HepG2 (cell line): ENCODE results near the gene SERPIND1. TPM values are rescaled to one million over a fixed set of nuclear protein-coding genes. Genes with fewer than 3 reads are reported as not detected.

Experiments used
- ATAC-seq: fragments of 200-7000 bp; cut with Tn5 transposase; 3 replicates; pipeline ENCODE4 v1.9.1; 2020; ENCODE audit warnings: mild to moderate bottlenecking, moderate library complexity
- BruUV-seq: library from RNA; stranded (reverse); fragments of 400-500 nt; replicated peaks from 2 replicates; lab custom pipeline; 2021; lab: Mats Ljungman, UMichigan
- CTCF ChIA-PET: fragments of 300-600 bp; formaldehyde crosslinking; extraction: SDS; loops from one replicate; lab custom pipeline; 2021; ENCODE audit warnings: low total read pairs, inconsistent platforms, low intra/inter-chr PET ratio; lab: Yijun Ruan, JAX
- POLR2A ChIA-PET: fragments of 350-600 bp; sonication (Branson Sonifier 250); formaldehyde crosslinking; loops from one replicate; lab custom pipeline; 2020; ENCODE audit warnings: antibody characterized with exemption, inconsistent platforms; lab: Yijun Ruan, JAX
- DNase-seq: peaks from one replicate; pipeline ENCODE4 v3.0.0-alpha.2; 2015; ENCODE audit warnings: low spot score
- FAIRE-seq: peaks from 3 replicates; lab custom pipeline; 2011; peaks lifted over from hg19 to GRCh38; lab: Jason Lieb, UNC
- H2AFZ ChIP-seq: one replicate; pipeline ENCODE4 v1.6.1; 2011; ENCODE audit warnings: low read length, inconsistent platforms
- H3K27ac ChIP-seq: fragments of 300-600 bp; 3 replicates; pipeline ENCODE4 v1.8.0; 2011; ENCODE audit warnings: mixed run types, mild to moderate bottlenecking, mixed read lengths, low read length, inconsistent platforms; ENCODE audit not compliant: insufficient read depth; ENCODE audit errors: extremely low read length
- H3K27me3 ChIP-seq, 2 experiments: fragments of 200-600 bp in 1 of 2; 2 replicates in 1 of 2; 3 replicates in 1 of 2; pipeline versions ENCODE4 v1.6.0 to v1.8.0; 2011; ENCODE audit warnings: low read length in 2 of 2, mild to moderate bottlenecking in 2 of 2, moderate library complexity in 2 of 2, inconsistent platforms in 1 of 2; ENCODE audit not compliant: insufficient read depth in 2 of 2, control insufficient read depth in 1 of 2
- H3K36me3 ChIP-seq, 2 experiments: fragments of 200-600 bp in 1 of 2; replicated peaks in 1 of 2; 2 replicates in 1 of 2; 3 replicates in 1 of 2; pipeline versions ENCODE4 v1.5.1 to v1.8.0; 2011; ENCODE audit warnings: low read length in 2 of 2, inconsistent platforms in 1 of 2; ENCODE audit not compliant: insufficient read depth in 2 of 2, control insufficient read depth in 1 of 2
- H3K4me1 ChIP-seq: 2 replicates; pipeline ENCODE4 v1.5.1; 2012; ENCODE audit warnings: low read length, inconsistent platforms; ENCODE audit not compliant: insufficient read depth
- H3K4me2 ChIP-seq: 2 replicates; pipeline ENCODE4 v1.6.0; 2011; ENCODE audit warnings: low read depth, low read length, inconsistent platforms
- H3K4me3 ChIP-seq, 3 experiments: fragments of 200-600 bp in 1 of 3; sonication (generic), shearing (Covaris generic) in 1 of 3; replicated peaks in 1 of 3; 2 replicates each; pipeline ENCODE4 v1.5.1; 2011 to 2016; ENCODE audit warnings: low read length in 3 of 3, inconsistent platforms in 2 of 3, low read depth in 2 of 3, mild to moderate bottlenecking in 2 of 3, control low read depth in 1 of 3, mixed read lengths in 1 of 3; ENCODE audit not compliant: insufficient read depth in 1 of 3
- H3K79me2 ChIP-seq: one replicate; pipeline ENCODE4 v1.6.1; 2011; ENCODE audit warnings: low read length, inconsistent platforms; ENCODE audit not compliant: insufficient read depth
- H3K9ac ChIP-seq: 2 replicates; pipeline ENCODE4 v1.6.0; 2011; ENCODE audit warnings: mild to moderate bottlenecking, low read depth, low read length, inconsistent platforms; ENCODE audit not compliant: insufficient read depth
- H3K9me3 ChIP-seq: 2 replicates; pipeline ENCODE4 v1.5.1; 2012; ENCODE audit warnings: mild to moderate bottlenecking, low read length
- H4K20me1 ChIP-seq: 2 replicates; pipeline ENCODE4 v1.6.0; 2011; ENCODE audit warnings: inconsistent platforms, mild to moderate bottlenecking, low read length, moderate library complexity; ENCODE audit not compliant: insufficient read depth
- ATF7 ChIP-seq, 2 experiments: fragments of 450-650 bp in 1 of 2; sonication (generic) in 1 of 2; formaldehyde crosslinking in 1 of 2; IDR thresholded peaks; 2 replicates each; pipeline versions ENCODE4 v1.4.0 to v1.6.1; 2016 to 2020; ENCODE audit warnings: antibody characterized with exemption in 1 of 2, mild to moderate bottlenecking in 1 of 2, missing genetic modification reagents in 1 of 2
- CREM ChIP-seq, 2 experiments: sonication (generic) in 1 of 2; formaldehyde crosslinking in 1 of 2; IDR thresholded peaks; 2 replicates each; pipeline versions ENCODE4 v1.4.0 to v1.6.1; 2016 to 2020; ENCODE audit warnings: antibody characterized with exemption in 1 of 2, mild to moderate bottlenecking in 1 of 2, missing genetic modification reagents in 1 of 2
- ELF1 ChIP-seq: sonication (generic); formaldehyde crosslinking; IDR thresholded peaks from 2 replicates; pipeline ENCODE4 v1.4.0; 2020; ENCODE audit warnings: missing genetic modification reagents
- FLYWCH1 ChIP-seq: sonication (generic); formaldehyde crosslinking; IDR thresholded peaks from 2 replicates; pipeline ENCODE4 v1.8.1; 2023; ENCODE audit warnings: mild to moderate bottlenecking, missing genetic modification reagents
- MED8 ChIP-seq: sonication (generic); formaldehyde crosslinking; IDR thresholded peaks from 2 replicates; pipeline ENCODE4 v1.8.1; 2023; ENCODE audit warnings: mild to moderate bottlenecking, missing genetic modification reagents; ENCODE audit not compliant: insufficient replicate concordance
- NFIB ChIP-seq: sonication (generic); formaldehyde crosslinking; IDR thresholded peaks from 2 replicates; pipeline ENCODE4 v1.9.0; 2021; ENCODE audit warnings: missing genetic modification reagents, mild to moderate bottlenecking, borderline replicate concordance
- NR3C1 ChIP-seq: sonication (generic); formaldehyde crosslinking; IDR thresholded peaks from 2 replicates; pipeline ENCODE4 v1.4.0; 2020; ENCODE audit warnings: missing genetic modification reagents
- TOPORS ChIP-seq: sonication (generic); formaldehyde crosslinking; IDR thresholded peaks from 2 replicates; pipeline ENCODE4 v1.8.0; 2023; ENCODE audit warnings: mild to moderate bottlenecking, missing genetic modification reagents
- ZMYM4 ChIP-seq: sonication (generic); formaldehyde crosslinking; IDR thresholded peaks from 2 replicates; pipeline ENCODE4 v1.8.1; 2023; ENCODE audit warnings: mild to moderate bottlenecking, missing genetic modification reagents
- ZNF20 ChIP-seq: sonication (generic); formaldehyde crosslinking; IDR thresholded peaks from 2 replicates; pipeline ENCODE4 v1.4.0; 2020; ENCODE audit warnings: mild to moderate bottlenecking, moderate library complexity, missing genetic modification reagents
- ZNF329 ChIP-seq: sonication (generic); formaldehyde crosslinking; IDR thresholded peaks from 2 replicates; pipeline ENCODE4 v1.9.0; 2021; ENCODE audit warnings: low read depth, mild to moderate bottlenecking, missing genetic modification reagents
- ZNF773 ChIP-seq: sonication (generic); formaldehyde crosslinking; IDR thresholded peaks from 2 replicates; pipeline ENCODE4 v1.4.0; 2020; ENCODE audit warnings: missing genetic modification reagents, borderline replicate concordance
- ZNF790 ChIP-seq: sonication (generic); formaldehyde crosslinking; IDR thresholded peaks from 2 replicates; pipeline ENCODE4 v1.8.0; 2022; ENCODE audit warnings: missing genetic modification reagents, mild to moderate bottlenecking, borderline replicate concordance
- ZNF883 ChIP-seq: sonication (generic); formaldehyde crosslinking; IDR thresholded peaks from 2 replicates; pipeline ENCODE4 v1.5.1; 2020; ENCODE audit warnings: mild to moderate bottlenecking, missing genetic modification reagents; ENCODE audit errors: not compliant biosample characterization
- WGBS: methylation state at CpG from one replicate; pipeline ENCODE4 v1.1.6; 2017; ENCODE audit warnings: low lambda C conversion rate; 5-methylcytosine and 5-hydroxymethylcytosine counted together
- in situ Hi-C: cut with HindIII; loops from 2 replicates; pipeline ENCODE4 v1.10.0; 2017; ENCODE audit warnings: low pct_unique_long_range_greater_than_20kb; ENCODE audit not compliant: extremely low pct_ligation_motif_present
- intact Hi-C: fragments of 100-400 bp; cut with micrococcal nuclease; formaldehyde crosslinking; loops from one replicate; pipeline ENCODE4 v1.10.0; 2022; ENCODE audit not compliant: unreplicated experiment
- polyA plus RNA-seq, 8 experiments: library from polyadenylated mRNA; depleted of rRNA in 3 of 8; stranded (reverse) in 7 of 8; unstranded in 1 of 8; fragments of >200 nt; fragmentation: Illumina TruSeq in 4 of 8; extraction: Trizol in 4 of 8; gene quantifications; 2 replicates each; pipeline versions ENCODE4 v1.2.1 to v1.2.3, GENCODE V29; 2011 to 2016; ENCODE audit warnings: low read depth in 4 of 8, missing spikeins in 1 of 8, mixed read lengths in 1 of 8; ENCODE audit not compliant: insufficient read depth in 1 of 8
- total RNA-seq, 5 experiments: library from RNA; depleted of rRNA; stranded (reverse); fragments of >200 nt; fragmentation: Illumina TruSeq; extraction: Trizol; gene quantifications; 2 replicates each; pipeline ENCODE4 v1.2.3, GENCODE V29; 2016; ENCODE audit warnings: low read depth in 1 of 5
- TF ChIP-seq, protein P1 (sequence below): sonication (generic); formaldehyde crosslinking; IDR thresholded peaks from 2 replicates; pipeline ENCODE4 v1.4.0; 2020; ENCODE audit warnings: missing genetic modification reagents; ENCODE audit errors: not compliant biosample characterization
- TF ChIP-seq, protein P2 (sequence below): sonication (generic); formaldehyde crosslinking; IDR thresholded peaks from 2 replicates; pipeline ENCODE4 v1.5.0; 2020; ENCODE audit warnings: mild to moderate bottlenecking, missing genetic modification reagents, borderline replicate concordance
- TF ChIP-seq, protein P3 (sequence below): sonication (generic); formaldehyde crosslinking; IDR thresholded peaks from 2 replicates; pipeline ENCODE4 v1.4.0; 2020; ENCODE audit warnings: mild to moderate bottlenecking, missing genetic modification reagents

SERPIND1 gene
- total and polyA plus RNA-seq, 2 of the 13 experiments (the other 11 are each of a cell fraction or from before 2014, with no cell fraction given), result 111 to 350 TPM

DNA sequence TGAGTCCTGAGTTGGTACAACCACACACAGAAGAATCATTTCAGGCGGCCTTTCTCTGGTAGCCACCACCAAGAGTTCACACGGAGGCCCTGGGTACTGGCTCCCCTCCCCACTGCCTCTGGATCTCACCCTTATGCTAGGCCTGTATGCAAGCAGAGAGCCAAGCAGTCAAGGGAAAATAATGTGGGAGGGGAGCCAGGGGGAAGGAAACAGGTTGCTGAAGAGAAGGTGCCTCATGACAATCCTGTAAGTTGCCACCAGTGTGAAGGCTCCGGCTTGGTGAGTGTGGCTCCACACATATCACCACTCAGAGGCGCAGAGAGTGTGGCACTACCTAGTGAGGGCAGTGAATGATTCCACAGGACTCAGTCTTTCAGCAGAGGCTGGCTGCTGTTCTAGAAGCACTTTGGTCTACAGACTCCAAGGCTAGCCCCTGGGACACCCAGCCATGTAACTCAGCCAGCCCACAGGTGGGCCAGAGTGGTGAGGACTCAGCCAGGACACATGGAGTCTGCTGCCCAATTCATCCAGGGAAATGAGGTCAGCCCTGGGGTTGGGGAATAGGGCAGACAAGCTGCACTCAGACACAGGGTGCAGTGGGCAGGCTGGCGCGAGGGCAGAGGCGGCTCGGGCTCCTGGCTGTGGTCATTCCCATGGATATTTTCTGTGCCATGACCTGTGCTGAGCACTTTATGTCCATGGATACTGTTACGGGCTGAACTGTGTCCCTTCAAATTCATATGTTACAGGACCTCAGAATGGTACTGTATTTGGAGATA, 49.0 kb upstream of the SERPIND1 start:
- Histone ChIP-seq H3K27ac (no peak overlapping the region), H3K27me3 (no peaks in the 10 kb centered on the region), H3K4me2 (no peak overlapping the region), H3K9me3 (no peaks in the 10 kb centered on the region), H3K4me1 (peaks cover 7% of the 10 kb centered on the region), H3K79me2 (no peaks in the 10 kb centered on the region), H4K20me1 (no peaks in the 10 kb centered on the region), H3K9ac (no peak overlapping the region), H2AFZ (no peak overlapping the region), H3K36me3 (peaks cover 7 to 24% of the 10 kb centered on the region in 2 experiments; a peak in 4 of 5 replicates), H3K4me3 (no peak overlapping the region)
- FAIRE-seq, result no peak
- in situ Hi-C loops (no loop called here), intact Hi-C loops (no loop called here)
- no peak for ATAC-seq
- no peak for TF ChIP-seq NR3C1 (CRISPR knock-in tag)
- no peak for TF ChIP-seq ZNF329 (CRISPR knock-in tag)
- TF ChIP-seq ELF1 (CRISPR knock-in tag), result no peak
- TF ChIP-seq, protein P1, sequence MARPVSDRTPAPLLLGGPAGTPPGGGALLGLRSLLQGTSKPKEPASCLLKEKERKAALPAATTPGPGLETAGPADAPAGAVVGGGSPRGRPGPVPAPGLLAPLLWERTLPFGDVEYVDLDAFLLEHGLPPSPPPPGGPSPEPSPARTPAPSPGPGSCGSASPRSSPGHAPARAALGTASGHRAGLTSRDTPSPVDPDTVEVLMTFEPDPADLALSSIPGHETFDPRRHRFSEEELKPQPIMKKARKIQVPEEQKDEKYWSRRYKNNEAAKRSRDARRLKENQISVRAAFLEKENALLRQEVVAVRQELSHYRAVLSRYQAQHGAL (CRISPR knock-in tag), result no peak
- TF ChIP-seq, protein P2, sequence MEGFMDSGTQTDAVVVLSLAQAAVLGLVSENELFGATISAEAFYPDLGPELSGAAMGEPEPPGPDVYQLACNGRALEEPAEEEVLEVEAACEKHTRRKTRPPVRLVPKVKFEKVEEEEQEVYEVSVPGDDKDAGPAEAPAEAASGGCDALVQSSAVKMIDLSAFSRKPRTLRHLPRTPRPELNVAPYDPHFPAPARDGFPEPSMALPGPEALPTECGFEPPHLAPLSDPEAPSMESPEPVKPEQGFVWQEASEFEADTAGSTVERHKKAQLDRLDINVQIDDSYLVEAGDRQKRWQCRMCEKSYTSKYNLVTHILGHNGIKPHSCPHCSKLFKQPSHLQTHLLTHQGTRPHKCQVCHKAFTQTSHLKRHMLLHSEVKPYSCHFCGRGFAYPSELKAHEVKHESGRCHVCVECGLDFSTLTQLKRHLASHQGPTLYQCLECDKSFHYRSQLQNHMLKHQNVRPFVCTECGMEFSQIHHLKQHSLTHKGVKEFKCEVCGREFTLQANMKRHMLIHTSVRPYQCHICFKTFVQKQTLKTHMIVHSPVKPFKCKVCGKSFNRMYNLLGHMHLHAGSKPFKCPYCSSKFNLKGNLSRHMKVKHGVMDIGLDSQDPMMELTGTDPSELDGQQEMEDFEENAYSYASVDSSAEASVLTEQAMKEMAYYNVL (CRISPR knock-in tag), result no peak
- TF ChIP-seq NFIB (CRISPR knock-in tag), result no peak
- TF ChIP-seq MED8 (CRISPR knock-in tag), result no peak
- TF ChIP-seq, protein P3, sequence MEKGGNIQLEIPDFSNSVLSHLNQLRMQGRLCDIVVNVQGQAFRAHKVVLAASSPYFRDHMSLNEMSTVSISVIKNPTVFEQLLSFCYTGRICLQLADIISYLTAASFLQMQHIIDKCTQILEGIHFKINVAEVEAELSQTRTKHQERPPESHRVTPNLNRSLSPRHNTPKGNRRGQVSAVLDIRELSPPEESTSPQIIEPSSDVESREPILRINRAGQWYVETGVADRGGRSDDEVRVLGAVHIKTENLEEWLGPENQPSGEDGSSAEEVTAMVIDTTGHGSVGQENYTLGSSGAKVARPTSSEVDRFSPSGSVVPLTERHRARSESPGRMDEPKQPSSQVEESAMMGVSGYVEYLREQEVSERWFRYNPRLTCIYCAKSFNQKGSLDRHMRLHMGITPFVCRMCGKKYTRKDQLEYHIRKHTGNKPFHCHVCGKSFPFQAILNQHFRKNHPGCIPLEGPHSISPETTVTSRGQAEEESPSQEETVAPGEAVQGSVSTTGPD (CRISPR knock-in tag), result no peak
- no peak for TF ChIP-seq ZNF773 (CRISPR knock-in tag)
- no peak for TF ChIP-seq ZNF883 (CRISPR knock-in tag)
- no peak for TF ChIP-seq ZMYM4 (CRISPR knock-in tag)
- TF ChIP-seq CREM (IDR thresholded peaks at IDR 0.05), result no peak
- TF ChIP-seq CREM (CRISPR knock-in tag; IDR thresholded peaks at IDR 0.05), result no peak
- TF ChIP-seq ZNF20 (CRISPR knock-in tag), result no peak
- TF ChIP-seq FLYWCH1, result no peak
- TF ChIP-seq ZNF790 (CRISPR knock-in tag), result no peak
- TF ChIP-seq TOPORS (CRISPR knock-in tag), result no peak
- TF ChIP-seq ATF7 (IDR thresholded peaks at IDR 0.05), result no peak
- no peak for TF ChIP-seq ATF7 (CRISPR knock-in tag; IDR thresholded peaks at IDR 0.05)
- CTCF ChIA-PET, result no interaction called here
- POLR2A ChIA-PET, result no interaction called here
- no TSS peak for BruUV-seq
- WGBS, result 97% methylated on average over 9 of the region's 9 CpGs
- no peak for DNase-seq
